IMR-90 (cell line): Measurements from ENCODE around the gene YARS2. TPM values are rescaled to one million over a fixed set of nuclear protein-coding genes. Genes with fewer than 3 reads are reported as not detected.

Source experiments
- ATAC-seq: fragments of 200-7000 bp; cut with Tn5 transposase; 2 replicates; pipeline ENCODE4 v1.9.1; 2020; ENCODE audit warnings: low read depth, mild to moderate bottlenecking, moderate library complexity
- BruUV-seq: library from RNA; stranded (reverse); fragments of 400-500 nt; replicated peaks from 2 replicates; lab custom pipeline; 2021; lab: Mats Ljungman, UMichigan
- CTCF ChIA-PET: fragments of 300-600 bp; formaldehyde crosslinking; extraction: SDS; loops from one replicate; lab custom pipeline; 2021; ENCODE audit warnings: antibody characterized with exemption; lab: Yijun Ruan, JAX
- POLR2A ChIA-PET: fragments of 300-600 bp; sonication (Branson Sonifier 250); formaldehyde crosslinking; loops from one replicate; lab custom pipeline; 2022; ENCODE audit warnings: antibody characterized with exemption; ENCODE audit not compliant: unreplicated experiment; lab: Charles Lee
- DNase-seq: peaks from one replicate; pipeline ENCODE4 v3.0.0; 2013
- H2AFZ ChIP-seq: replicated peaks from 2 replicates; pipeline ENCODE3; 2013; ENCODE audit warnings: low read length, mild to moderate bottlenecking; ENCODE audit not compliant: poor library complexity
- H2AK5ac ChIP-seq: 2 replicates; pipeline ENCODE4 v1.6.1; 2013; ENCODE audit warnings: low read depth, low read length, inconsistent platforms
- H2AK9ac ChIP-seq: replicated peaks from 2 replicates; pipeline ENCODE3; 2013; ENCODE audit warnings: mild to moderate bottlenecking, low read depth, low read length, moderate library complexity; ENCODE audit not compliant: poor library complexity
- H2BK120ac ChIP-seq: 2 replicates; pipeline ENCODE4 v1.6.1; 2013; ENCODE audit warnings: low read depth, low read length, inconsistent platforms
- H2BK15ac ChIP-seq: 3 replicates; pipeline ENCODE4 v1.6.1; 2013; ENCODE audit warnings: low read depth, low read length, inconsistent platforms
- H2BK20ac ChIP-seq: 2 replicates; pipeline ENCODE4 v1.6.1; 2013; ENCODE audit warnings: low read depth, mild to moderate bottlenecking, inconsistent platforms, low read length, moderate library complexity
- H2BK5ac ChIP-seq: 2 replicates; pipeline ENCODE4 v1.6.1; 2013; ENCODE audit warnings: mild to moderate bottlenecking, low read depth, low read length, inconsistent platforms; ENCODE audit not compliant: poor library complexity, severe bottlenecking
- H3K14ac ChIP-seq: replicated peaks from 2 replicates; pipeline ENCODE4 v1.6.1; 2013; ENCODE audit warnings: low read depth, low read length, inconsistent platforms
- H3K18ac ChIP-seq: 2 replicates; pipeline ENCODE4 v1.6.1; 2013; ENCODE audit warnings: low read depth, low read length, control low read depth
- H3K23ac ChIP-seq: 2 replicates; pipeline ENCODE4 v1.6.1; 2013; ENCODE audit warnings: low read depth, low read length, inconsistent platforms
- H3K27ac ChIP-seq: 2 replicates; pipeline ENCODE4 v1.5.1; 2013; ENCODE audit warnings: mild to moderate bottlenecking, control low read depth, low read length; ENCODE audit not compliant: insufficient read depth
- H3K27me3 ChIP-seq: 2 replicates; pipeline ENCODE4 v1.6.1; 2013; ENCODE audit warnings: low read length; ENCODE audit not compliant: control insufficient read depth, insufficient read depth
- H3K36me3 ChIP-seq: 2 replicates; pipeline ENCODE4 v1.6.1; 2013; ENCODE audit warnings: low read length, mixed read lengths; ENCODE audit not compliant: control insufficient read depth, insufficient read depth
- H3K4ac ChIP-seq: 2 replicates; pipeline ENCODE4 v1.6.1; 2013; ENCODE audit warnings: low read depth, low read length, inconsistent platforms
- H3K4me1 ChIP-seq: 2 replicates; pipeline ENCODE4 v1.6.1; 2013; ENCODE audit warnings: low read length, mixed read lengths; ENCODE audit not compliant: control insufficient read depth, insufficient read depth
- H3K4me2 ChIP-seq: 2 replicates; pipeline ENCODE4 v1.6.1; 2013; ENCODE audit warnings: low read depth, mild to moderate bottlenecking, control low read depth, low read length, moderate library complexity
- H3K4me3 ChIP-seq: 2 replicates; pipeline ENCODE4 v1.5.1; 2013; ENCODE audit warnings: low read depth, mild to moderate bottlenecking, control low read depth, low read length, moderate library complexity; ENCODE audit not compliant: insufficient read depth
- H3K56ac ChIP-seq: 2 replicates; pipeline ENCODE4 v1.6.1; 2013; ENCODE audit warnings: low read length, inconsistent platforms; ENCODE audit not compliant: insufficient read depth; ENCODE audit errors: extremely low read depth
- H3K79me1 ChIP-seq, 2 experiments: 2 replicates each; pipeline ENCODE4 v1.6.1; 2013; ENCODE audit warnings: low read length in 2 of 2, inconsistent platforms in 1 of 2, low read depth in 1 of 2
- H3K9ac ChIP-seq: 2 replicates; pipeline ENCODE4 v1.6.1; 2013; ENCODE audit warnings: low read depth, low read length, control low read depth
- H3K9me1 ChIP-seq: 2 replicates; pipeline ENCODE4 v1.6.1; 2013; ENCODE audit warnings: low read length, inconsistent platforms; ENCODE audit not compliant: insufficient read depth
- H3K9me3 ChIP-seq: 2 replicates; pipeline ENCODE4 v1.6.1; 2013; ENCODE audit warnings: low read length; ENCODE audit not compliant: control insufficient read depth, insufficient read depth
- H4K20me1 ChIP-seq: 2 replicates; pipeline ENCODE4 v1.6.1; 2013; ENCODE audit warnings: low read length, inconsistent platforms; ENCODE audit not compliant: insufficient read depth
- H4K5ac ChIP-seq: 2 replicates; pipeline ENCODE4 v1.6.1; 2013; ENCODE audit warnings: mild to moderate bottlenecking, low read depth, low read length, control low read depth
- H4K8ac ChIP-seq, 2 experiments: 2 replicates each; pipeline ENCODE4 v1.6.1; 2013; ENCODE audit warnings: low read depth in 2 of 2, low read length in 2 of 2, control low read depth in 1 of 2, inconsistent platforms in 1 of 2
- H4K91ac ChIP-seq: 2 replicates; pipeline ENCODE4 v1.6.1; 2013; ENCODE audit warnings: low read depth, low read length, inconsistent platforms; ENCODE audit not compliant: insufficient read depth
- BHLHE40 ChIP-seq: fragments of 150-350 bp; IDR thresholded peaks from 2 replicates; pipeline ENCODE4 v1.6.1; 2016; ENCODE audit warnings: mild to moderate bottlenecking, low read depth, low read length
- CEBPB ChIP-seq: IDR thresholded peaks from 2 replicates; pipeline ENCODE4 v1.6.1; 2012; ENCODE audit warnings: low read depth, low read length, improper control_type of control experiment
- CHD1 ChIP-seq: IDR thresholded peaks from 2 replicates; pipeline ENCODE4 v1.6.1; 2012; ENCODE audit warnings: low read depth, low read length, improper control_type of control experiment
- CTCF ChIP-seq: conservative IDR thresholded peaks from 2 replicates; pipeline ENCODE4 v1.5.1; 2012; ENCODE audit warnings: mild to moderate bottlenecking, low read depth, low read length, improper control_type of control experiment
- ELK1 ChIP-seq: fragments of 150-350 bp; IDR thresholded peaks from 2 replicates; pipeline ENCODE4 v1.6.1; 2016; ENCODE audit warnings: low read depth, mild to moderate bottlenecking, low read length, moderate library complexity, borderline replicate concordance
- FOS ChIP-seq: fragments of 150-350 bp; IDR thresholded peaks from 2 replicates; pipeline ENCODE4 v1.6.1; 2016; ENCODE audit warnings: low read depth, low read length
- MAFK ChIP-seq: IDR thresholded peaks from 2 replicates; pipeline ENCODE4 v1.6.1; 2012; ENCODE audit warnings: low read depth, low read length, improper control_type of control experiment
- MXI1 ChIP-seq: IDR thresholded peaks from 2 replicates; pipeline ENCODE4 v1.6.1; 2012; ENCODE audit warnings: low read depth, mild to moderate bottlenecking, low read length, moderate library complexity, borderline replicate concordance
- NFE2L2 ChIP-seq: fragments of 150-350 bp; IDR thresholded peaks from 2 replicates; pipeline ENCODE4 v1.6.1; 2016; ENCODE audit warnings: low read depth, mild to moderate bottlenecking, low read length
- POLR2A ChIP-seq: IDR thresholded peaks from 2 replicates; pipeline ENCODE4 v1.6.1; 2012; ENCODE audit warnings: mild to moderate bottlenecking, low read depth, low read length
- RAD21 ChIP-seq: IDR thresholded peaks from 2 replicates; pipeline ENCODE4 v1.6.1; 2012; ENCODE audit warnings: low read length, improper control_type of control experiment
- SMC3 ChIP-seq: fragments of 150-350 bp; IDR thresholded peaks from 2 replicates; pipeline ENCODE4 v1.6.1; 2016; ENCODE audit warnings: low read depth, mild to moderate bottlenecking, antibody characterized with exemption, low read length, moderate library complexity
- WGBS, 2 experiments: methylation state at CpG; one replicate each; pipeline versions ENCODE4 v1.1.5 to v1.1.7; 2013; ENCODE audit warnings: missing lambda C conversion rate in 2 of 2; ENCODE audit not compliant: insufficient read length in 1 of 2; ENCODE audit errors: extremely low coverage in 2 of 2; 5-methylcytosine and 5-hydroxymethylcytosine counted together
- dilution Hi-C: fragments of 300-500 bp; cut with HindIII; formaldehyde crosslinking; loops from one replicate; pipeline ENCODE4 v1.14.3; 2018; ENCODE audit warnings: low sequenced_read_pairs; ENCODE audit not compliant: unreplicated experiment
- in situ Hi-C: fragments of 300-500 bp; cut with MboI; formaldehyde crosslinking; loops from 3 replicates; pipeline ENCODE4 v1.14.3; 2019; ENCODE audit warnings: low sequenced_read_pairs, inconsistent platforms, mixed read lengths
- intact Hi-C: fragments of 100-400 bp; cut with micrococcal nuclease; formaldehyde crosslinking; loops from 2 replicates; pipeline ENCODE4 v1.10.0; 2022
- polyA plus RNA-seq, 3 experiments: library from polyadenylated mRNA; depleted of rRNA; stranded (reverse); fragments of >200 nt; gene quantifications; 2 replicates each; pipeline ENCODE4 v1.2.3, GENCODE V29; 2012; ENCODE audit warnings: low replicate concordance in 1 of 3
- total RNA-seq: library from RNA; depleted of rRNA; stranded (reverse); fragments of >200 nt; gene quantifications from 2 replicates; pipeline ENCODE4 v1.2.3, GENCODE V29; 2012

YARS2 gene
- total and polyA plus RNA-seq, 2 of the 4 experiments (the other 2 are of a cell fraction) = 15.3 to 26.9 TPM

GRCh38 chr12:32698285-32698684, 57.4 kb downstream of the YARS2 start:
- in situ Hi-C loops (loop anchor here (25.0 kb wide), 1 partner anchor 1036 kb away; the partner anchor contains the start of gene ETFBKMT), intact Hi-C loops (no loop called here), dilution Hi-C loops (no loop called here)
- Histone ChIP-seq H2BK15ac (no peak overlapping the region), H3K14ac (0 out of 2 replicates have a peak overlapping the region, but pooled peaks have one; percentile 28), H3K4me2 (no peak overlapping the region; the same call in 1 of the 2 replicates), H4K8ac (no peak overlapping the region), H3K4ac (no peak overlapping the region), H2AK9ac (no peak overlapping the region), H3K9ac (no peak overlapping the region), H3K18ac (no peak overlapping the region), H3K27me3 (no peaks in the 10 kb centered on the region), H2AFZ (no peak overlapping the region), H2AK5ac (no peak overlapping the region), H2BK5ac (no peak overlapping the region), H2BK120ac (no peak overlapping the region), H4K5ac (no peak overlapping the region), H3K79me1 (peaks cover 11 to 42% of the 10 kb centered on the region in 2 experiments), H3K4me3 (no peak overlapping the region), H4K91ac (no peak overlapping the region), H3K23ac (no peak overlapping the region), H3K4me1 (peaks cover 5% of the 10 kb centered on the region; the same call in 1 of the 2 replicates), H3K9me1 (no peaks in the 10 kb centered on the region; the same call in 1 of the 2 replicates), H3K9me3 (no peaks in the 10 kb centered on the region; the same call in 1 of the 2 replicates), H3K56ac (no peak overlapping the region), H3K36me3 (peaks cover 3% of the 10 kb centered on the region; the same call in 1 of the 2 replicates), H3K27ac (no peak overlapping the region), H4K20me1 (peaks cover 12% of the 10 kb centered on the region; the same call in 1 of the 2 replicates), H2BK20ac (no peak overlapping the region)
- peak; percentile 66 for ATAC-seq
- no CpG with 5 or more reads among the region's 2 CpGs for WGBS, 2 experiments
- POLR2A ChIA-PET = no interaction called here
- no peak for DNase-seq
- no peak for TF ChIP-seq NFE2L2
- no peak for TF ChIP-seq CHD1
- no peak for TF ChIP-seq SMC3
- TF ChIP-seq MXI1 = no peak
- TF ChIP-seq ELK1 = no peak
- TF ChIP-seq CTCF = no peak
- TF ChIP-seq FOS = no peak
- TF ChIP-seq BHLHE40 = no peak
- TF ChIP-seq RAD21 = no peak
- TF ChIP-seq CEBPB = no peak
- no peak for TF ChIP-seq POLR2A
- no peak for TF ChIP-seq MAFK
- BruUV-seq = no TSS peak
- CTCF ChIA-PET = interaction anchor here (0.6 kb wide), 1 partner anchor 207 kb away, joined by 4 read pairs; no protein-coding TSS in a partner anchor
